HG02610 (cell line): ENCODE measurements around the gene HILPDA.
A peak's percentile ranks its signal among the peaks of the same experiment; 100 is the strongest.

Experiments used
- ATAC-seq: cut with Tn5 transposase; IDR thresholded peaks from one replicate; pipeline ENCODE4 v1.9.1; 2021; ENCODE audit warnings: mild to moderate bottlenecking, moderate library complexity; ENCODE audit not compliant: unreplicated experiment

The HILPDA gene

GRCh38 chr7:128455543-128456254 lies at the start of gene HILPDA:
Gene HILPDA, plus strand, starts transcription at chr7:128455878. Its CDS starts 1,391 bp downstream, at chr7:128457269.
- ATAC-seq: peak; percentile 88

- ATAC-seq: no peak
Measured at GRCh38 chr7:128406314-128407232, 49.1 kb upstream of the HILPDA start.

- ATAC-seq: no peak
Measured at GRCh38 chr7:128407233-128407589, 48.5 kb upstream of the HILPDA start.

- ATAC-seq: no peak
Measured at GRCh38 chr7:128407751-128408708, 47.6 kb upstream of the HILPDA start.

- no peak for ATAC-seq
Measured at GRCh38 chr7:128408709-128409595, 46.7 kb upstream of the HILPDA start.

GRCh38 chr7:128409596-128410450 lies 45.9 kb upstream of the HILPDA start, which contains the start of gene IMPDH1:
Gene IMPDH1, minus strand, starts transcription at chr7:128409982. Its CDS starts 81 bp downstream, at chr7:128409901.
- peak; percentile 76 for ATAC-seq

GRCh38 chr7:128410451-128410753 lies 45.3 kb upstream of the HILPDA start:
- ATAC-seq: no peak

GRCh38 chr7:128415217-128415785 lies 40.4 kb upstream of the HILPDA start:
- no peak for ATAC-seq

GRCh38 chr7:128417071-128417470 lies 38.6 kb upstream of the HILPDA start:
- no peak for ATAC-seq

GRCh38 chr7:128419257-128419656 lies 36.4 kb upstream of the HILPDA start:
- no peak for ATAC-seq

- no peak for ATAC-seq
Measured at GRCh38 chr7:128420773-128421172, 34.9 kb upstream of the HILPDA start.

- ATAC-seq: no peak
Measured at GRCh38 chr7:128421384-128421783, 34.3 kb upstream of the HILPDA start.

GRCh38 chr7:128422037-128422436 lies 33.6 kb upstream of the HILPDA start:
- ATAC-seq: no peak

- no peak for ATAC-seq
Measured at GRCh38 chr7:128422842-128423241, 32.8 kb upstream of the HILPDA start.

GRCh38 chr7:128424686-128425275 lies 30.9 kb upstream of the HILPDA start:
- ATAC-seq: no peak

GRCh38 chr7:128425850-128426249 lies 29.8 kb upstream of the HILPDA start:
- ATAC-seq: no peak

GRCh38 chr7:128427289-128427891 lies 28.3 kb upstream of the HILPDA start:
- ATAC-seq: peak; percentile 72

GRCh38 chr7:128430207-128430606 lies 25.5 kb upstream of the HILPDA start:
- ATAC-seq: no peak
